ENCODE data around the gene LILRA5. TPM values are rescaled to one million over a fixed set of nuclear protein-coding genes. Genes with fewer than 3 reads are reported as not detected.
"Not testable (repeated sequence)": the region's sequence is repeated elsewhere in the genome, so short reads cannot be mapped to it uniquely, and the experiment has no call there.

Gene LILRA5
- total and polyA plus RNA-seq, 8 donors = 1.1 to 8.5 (median 2.7) TPM; not detected in 2

- H3K27ac ChIP-seq = no peak overlapping the region
These were observed 39.1 kb downstream of the LILRA5 start for GRCh38 chr19:54273821-54274220.

GRCh38 chr19:54272181-54272580, 40.8 kb downstream of the LILRA5 start:
- H3K27me3 ChIP-seq = peaks cover 0 to 26% (median 0%) of the 10 kb centered on the region in 3 donors
- DNase-seq; H3K36me3 ChIP-seq; H3K9me3 ChIP-seq; H3K4me3 ChIP-seq; H3K4me1 ChIP-seq; intact Hi-C loops (cut with DNase I; ENCODE audit: low total_unique reads); H3K27ac ChIP-seq: not testable (repeated sequence)
- WGBS, 5 donors = 50 to 68% (median 62%) methylated on average over 5 of the region's 5 CpGs

More at GRCh38 chr19:54273821-54274220, 39.1 kb downstream of the LILRA5 start:
- Histone ChIP-seq H3K4me3 (no peak overlapping the region), H3K4me1 (no peaks in the 10 kb centered on the region), H3K9me3 (no peaks in the 10 kb centered on the region), H3K36me3 (no peaks in the 10 kb centered on the region), H3K27me3 (peaks cover 0 to 40% (median 0%) of the 10 kb centered on the region in 3 donors)
- intact Hi-C loops (cut with DNase I; ENCODE audit: low total_unique reads) = no loop called here
- no peak for TF ChIP-seq CTCF (IDR thresholded peaks at IDR 0.05)
- TF ChIP-seq POLR2A (IDR thresholded peaks at IDR 0.05) = no peak
- no peak for TF ChIP-seq EP300 (IDR thresholded peaks at IDR 0.05)
- TF ChIP-seq POLR2AphosphoS5 (IDR thresholded peaks at IDR 0.05) = no peak
- 37 to 54% (median 45%) methylated on average over 3 of the region's 3 CpGs for whole genome bisulfite sequencing, 5 donors
- DNase-seq = no peak

- H3K9me3 ChIP-seq; H3K4me1 ChIP-seq; DNase-seq; intact Hi-C loops (cut with DNase I; ENCODE audit: low total_unique reads); H3K4me3 ChIP-seq; H3K36me3 ChIP-seq; H3K27ac ChIP-seq: not testable (repeated sequence)
- H3K27me3 ChIP-seq = peaks cover 0 to 22% (median 0%) of the 10 kb centered on the region in 3 donors
- WGBS, 5 donors = 49 to 65% (median 61%) methylated on average over 3 to 4 of the region's 4 CpGs
These were observed 41.4 kb downstream of the LILRA5 start for GRCh38 chr19:54271587-54271986.

GRCh38 chr19:54271106-54271505, 41.9 kb downstream of the LILRA5 start:
- H3K4me3 ChIP-seq = no peak overlapping the region
- H3K36me3 ChIP-seq = no peaks in the 10 kb centered on the region
- intact Hi-C loops (cut with DNase I; ENCODE audit: low total_unique reads) = no loop called here
- DNase-seq = no peak
- no peaks in the 10 kb centered on the region for H3K4me1 ChIP-seq
- WGBS, 5 donors = 73 to 81% (median 77%) methylated on average over 8 of the region's 8 CpGs
- H3K27me3 ChIP-seq = peaks cover 0 to 17% (median 0%) of the 10 kb centered on the region in 3 donors
- H3K27ac ChIP-seq = no peak overlapping the region
- TF ChIP-seq POLR2AphosphoS5 (IDR thresholded peaks at IDR 0.05) = no peak
- no peak for TF ChIP-seq POLR2A (IDR thresholded peaks at IDR 0.05)
- no peak for TF ChIP-seq EP300 (IDR thresholded peaks at IDR 0.05)
- no peaks in the 10 kb centered on the region for H3K9me3 ChIP-seq

- Histone ChIP-seq H3K9me3 (no peaks in the 10 kb centered on the region), H3K36me3 (no peaks in the 10 kb centered on the region), H3K4me3 (no peak overlapping the region), H3K27me3 (peaks cover 0 to 12% (median 0%) of the 10 kb centered on the region in 3 donors), H3K4me1 (no peaks in the 10 kb centered on the region), H3K27ac (no peak overlapping the region)
- intact Hi-C loops (cut with DNase I; ENCODE audit: low total_unique reads) = no loop called here
- TF ChIP-seq POLR2AphosphoS5 (IDR thresholded peaks at IDR 0.05) = no peak
- TF ChIP-seq CTCF (IDR thresholded peaks at IDR 0.05) = no peak
- no peak for TF ChIP-seq POLR2A (IDR thresholded peaks at IDR 0.05)
- no peak for DNase-seq
- 43 to 64% (median 53%) methylated on average over 2 of the region's 2 CpGs for WGBS, 5 donors
These were observed 44.0 kb downstream of the LILRA5 start for GRCh38 chr19:54268936-54269335.

- Histone ChIP-seq H3K27me3 (peaks cover 0 to 12% (median 0%) of the 10 kb centered on the region in 3 donors), H3K4me1 (no peaks in the 10 kb centered on the region), H3K36me3 (no peaks in the 10 kb centered on the region), H3K4me3 (no peak overlapping the region), H3K27ac (no peak overlapping the region), H3K9me3 (no peaks in the 10 kb centered on the region)
- 5 to 11% (median 6%) methylated on average over 5 to 6 of the region's 6 CpGs for WGBS, 5 donors
- peak in 5 of 7 experiments; percentile 22 to 77 (median 60) for TF ChIP-seq CTCF (IDR thresholded peaks at IDR 0.05)
- TF ChIP-seq POLR2AphosphoS5 (IDR thresholded peaks at IDR 0.05) = no peak
- no peak for TF ChIP-seq EP300 (IDR thresholded peaks at IDR 0.05)
- DNase-seq = peak; percentile 79 to 89
- intact Hi-C loops (cut with DNase I; ENCODE audit: low total_unique reads) = no loop called here
These were observed 46.8 kb downstream of the LILRA5 start for GRCh38 chr19:54266133-54266532.
